GM18507 (cell line): ENCODE measurements around the gene LRRFIP2.
"Not testable (repeated sequence)": the region's sequence is repeated elsewhere in the genome, so short reads cannot be mapped to it uniquely, and the experiment has no call there.

Source experiments
- DNase-seq: peaks from one replicate; pipeline ENCODE4 v3.0.0; 2011; ENCODE audit warnings: low read depth; ENCODE audit not compliant: insufficient read length; ENCODE audit errors: extremely low spot score
- FAIRE-seq: peaks from 2 replicates; lab custom pipeline; 2011; peaks lifted over from hg19 to GRCh38; lab: Jason Lieb, UNC

LRRFIP2 gene

GRCh38 chr3:37087870-37088269 is 86.5 kb downstream of the LRRFIP2 start:
- no peak for FAIRE-seq
- no peak for DNase-seq

DNA sequence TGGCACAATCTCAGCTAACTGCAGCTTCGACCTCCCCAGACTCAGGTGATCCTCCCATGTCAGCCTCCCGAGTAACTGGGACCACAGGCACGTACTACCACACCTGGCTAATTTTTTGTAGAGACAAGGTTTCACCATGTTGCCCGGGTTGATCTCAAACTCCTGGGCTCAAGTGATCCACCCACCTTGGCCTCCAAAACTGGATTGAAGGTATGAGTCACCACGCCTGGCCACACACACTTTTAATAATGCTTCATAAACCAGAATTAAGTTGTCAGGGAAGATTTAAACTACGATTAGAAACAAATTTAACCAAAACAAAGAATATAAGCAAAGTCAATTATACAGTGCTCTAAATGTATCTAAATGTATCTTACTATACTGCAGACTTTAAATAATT is 87.5 kb downstream of the LRRFIP2 start:
- DNase-seq (no peak), FAIRE-seq (no peak)

GRCh38 chr3:37082317-37082716 is 92.1 kb downstream of the LRRFIP2 start:
- FAIRE-seq, result no peak

DNA sequence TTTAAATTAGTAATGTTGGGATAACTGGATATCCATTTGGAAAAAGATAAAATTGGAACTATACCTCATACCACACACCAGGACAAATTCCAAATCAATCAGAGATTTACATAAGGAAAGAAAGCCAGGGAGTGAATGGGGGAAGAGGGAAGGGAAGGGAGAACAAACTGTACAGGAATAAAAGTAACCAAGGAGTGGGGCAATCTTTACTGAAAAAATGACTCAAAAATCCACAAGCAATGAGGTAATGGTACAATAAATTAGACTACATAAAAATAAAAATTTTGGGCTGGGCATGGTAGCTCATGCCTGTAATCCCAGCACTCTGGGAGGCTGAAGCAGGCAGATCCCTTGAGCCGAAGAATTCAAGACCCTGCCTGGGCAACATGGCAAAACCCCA is 98.4 kb downstream of the LRRFIP2 start:
- DNase-seq (no peak), FAIRE-seq (no peak)

More at GRCh38 chr3:37082317-37082716, 92.1 kb downstream of the LRRFIP2 start:
- no peak for DNase-seq

DNA sequence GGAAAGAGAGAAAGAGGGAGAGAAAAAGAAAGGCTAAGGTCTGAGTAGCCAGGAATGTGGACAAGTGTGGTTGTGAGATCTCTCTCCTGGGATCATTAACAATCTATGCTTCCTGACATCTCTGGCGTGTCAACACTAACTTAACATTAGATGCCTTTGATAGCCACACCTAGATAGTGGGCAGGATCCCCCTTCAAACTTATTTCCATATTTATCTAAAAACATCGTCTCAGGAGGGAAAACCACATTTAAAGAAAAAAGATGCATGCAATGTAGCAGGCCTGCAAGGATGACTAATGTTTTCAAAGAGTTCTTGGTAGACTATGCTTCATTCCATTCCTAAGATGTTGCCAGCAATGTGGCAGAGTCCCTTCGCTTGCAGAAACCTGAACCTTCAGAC is 100.2 kb downstream of the LRRFIP2 start:
- DNase-seq (no peak), FAIRE-seq (peak; percentile 15)

GRCh38 chr3:37072892-37073291 is 101.5 kb downstream of the LRRFIP2 start:
- peak; percentile 9 for FAIRE-seq
- DNase-seq, result no peak

DNA sequence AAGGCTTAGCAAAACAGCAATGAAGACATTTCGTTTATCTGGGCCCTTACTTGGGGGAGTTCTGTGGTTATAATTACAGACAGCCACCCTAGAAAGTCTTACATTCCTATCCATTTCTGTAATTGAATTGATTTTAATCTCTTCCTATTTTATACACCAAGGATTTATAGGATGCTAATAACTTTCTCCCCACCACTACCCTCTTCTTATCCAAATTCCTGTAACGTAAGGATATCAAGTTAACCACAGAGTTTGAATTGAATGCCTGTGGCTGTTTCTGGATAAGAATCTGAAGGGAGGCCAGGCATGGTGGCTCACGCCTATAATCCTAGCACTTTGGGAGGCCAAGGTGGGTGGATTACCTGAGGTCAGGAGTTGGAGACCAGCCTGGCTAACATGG is 102.5 kb downstream of the LRRFIP2 start:
- no peak for FAIRE-seq
- no peak for DNase-seq

DNA sequence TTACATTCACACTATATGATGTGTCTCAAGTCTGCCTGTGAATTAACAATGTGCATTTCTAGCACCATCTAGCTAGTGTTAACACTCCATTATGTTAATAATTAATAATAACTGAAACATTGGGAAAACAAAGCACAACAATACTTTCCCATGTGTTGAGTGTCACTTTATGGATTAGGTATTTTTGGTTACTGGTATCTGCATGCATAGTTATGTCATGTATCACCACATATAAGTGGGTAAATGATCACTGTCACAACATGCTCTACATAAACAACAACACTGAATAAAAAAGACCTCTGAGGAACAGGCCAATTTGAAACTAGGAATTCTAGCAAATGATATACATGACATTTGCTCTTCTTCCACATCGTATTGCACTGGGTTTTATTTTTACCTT is 106.4 kb downstream of the LRRFIP2 start:
- FAIRE-seq, result no peak
- no peak for DNase-seq

GRCh38 chr3:37067577-37067976 is 106.8 kb downstream of the LRRFIP2 start:
- DNase-seq (no peak), FAIRE-seq (no peak)

DNA sequence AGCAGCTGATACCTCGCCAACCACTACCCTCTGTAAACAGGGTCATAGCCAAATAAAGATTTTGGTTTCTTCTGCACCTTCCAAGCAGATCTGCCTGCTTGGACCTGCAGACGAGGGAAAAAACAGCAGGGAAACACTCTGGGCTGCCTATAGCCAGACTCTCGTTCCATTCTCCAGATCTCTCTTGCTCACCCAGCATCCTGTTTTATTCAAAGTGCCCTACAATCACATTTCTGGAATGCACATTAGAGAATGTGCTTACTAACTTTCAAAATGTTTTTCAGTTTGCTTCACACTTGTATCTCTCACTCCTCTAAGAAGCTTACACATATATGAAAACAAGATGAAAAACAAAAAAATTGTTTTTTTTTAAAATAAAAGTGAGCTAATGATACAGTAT is 109.6 kb downstream of the LRRFIP2 start:
- no peak for FAIRE-seq
- no peak for DNase-seq

- no peak for FAIRE-seq
- DNase-seq, result no peak
These were observed 116.3 kb downstream of the LRRFIP2 start for GRCh38 chr3:37058117-37058516.

GRCh38 chr3:37056826-37057225 is 117.6 kb downstream of the LRRFIP2 start:
- no peak for FAIRE-seq
- DNase-seq, result no peak

DNA sequence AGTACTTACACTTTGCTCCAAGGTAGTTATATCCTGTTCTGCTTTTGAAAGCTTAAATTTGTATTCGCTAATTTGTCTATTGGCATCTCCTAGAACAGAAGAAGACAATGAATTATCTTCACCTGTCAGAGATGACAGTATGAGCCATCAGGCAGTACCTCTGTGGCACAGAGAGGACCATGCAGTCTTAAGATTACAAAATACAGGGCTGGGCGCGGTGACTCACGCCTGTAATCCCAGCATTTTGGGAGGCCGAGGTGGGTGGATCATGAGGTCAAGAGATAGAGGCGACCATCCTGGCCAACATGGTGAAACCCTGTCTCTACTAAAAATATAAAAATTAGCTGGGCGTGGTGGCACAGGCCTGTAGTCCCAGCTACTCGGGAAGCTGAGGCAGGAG is 119.3 kb downstream of the LRRFIP2 start:
- DNase-seq, result not testable (repeated sequence)

GRCh38 chr3:37054370-37054769 is 120.0 kb downstream of the LRRFIP2 start:
- DNase-seq, result peak; percentile 35

More for the DNA sequence above, 119.3 kb downstream of the LRRFIP2 start:
- FAIRE-seq, result not testable (repeated sequence)

DNA sequence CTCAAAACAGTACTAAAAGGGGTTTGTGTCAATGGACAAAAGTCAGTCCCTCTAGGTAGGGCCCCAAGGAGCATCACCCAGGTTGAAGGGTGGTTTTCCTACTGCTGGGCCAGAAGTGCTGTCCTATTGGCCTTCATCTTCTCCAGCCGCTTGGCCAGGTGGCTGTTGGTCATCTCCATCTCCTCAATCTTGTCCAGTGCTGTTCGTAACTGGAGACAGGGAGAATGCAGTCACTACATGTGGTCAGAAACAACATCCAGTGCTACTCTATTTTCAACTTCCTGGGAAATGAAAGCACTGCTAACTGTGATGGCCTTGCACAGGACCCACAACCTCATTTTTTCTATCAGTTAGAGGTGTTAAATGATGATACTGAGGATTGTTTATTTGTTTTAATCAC is 120.6 kb downstream of the LRRFIP2 start:
- FAIRE-seq, result peak; percentile 18

More at GRCh38 chr3:37054370-37054769, 120.0 kb downstream of the LRRFIP2 start:
- FAIRE-seq, result peak; percentile 65

GRCh38 chr3:37053337-37053736 is 121.0 kb downstream of the LRRFIP2 start:
- no peak for FAIRE-seq

More for the DNA sequence above, 120.6 kb downstream of the LRRFIP2 start:
- DNase-seq, result no peak

GRCh38 chr3:37052860-37053259 is 121.5 kb downstream of the LRRFIP2 start:
- no peak for FAIRE-seq
- no peak for DNase-seq

More at GRCh38 chr3:37053337-37053736, 121.0 kb downstream of the LRRFIP2 start:
- no peak for DNase-seq

DNA sequence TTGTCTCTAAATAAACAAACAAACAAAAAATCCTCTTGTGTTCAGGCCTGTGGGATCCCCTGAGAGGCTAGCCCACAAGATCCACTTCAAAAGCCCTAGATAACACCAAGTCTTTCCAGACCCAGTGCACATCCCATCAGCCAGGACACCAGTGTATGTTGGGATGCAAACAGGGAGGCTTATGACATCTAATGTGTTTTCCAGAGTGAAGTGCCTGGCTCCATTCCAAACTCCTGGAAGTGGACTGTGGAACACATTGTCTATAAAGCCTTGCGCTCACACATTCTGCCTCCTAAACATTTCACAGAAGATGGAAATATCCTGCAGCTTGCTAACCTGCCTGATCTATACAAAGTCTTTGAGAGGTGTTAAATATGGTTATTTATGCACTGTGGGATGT is 124.1 kb downstream of the LRRFIP2 start:
- FAIRE-seq (no peak), DNase-seq (no peak)

DNA sequence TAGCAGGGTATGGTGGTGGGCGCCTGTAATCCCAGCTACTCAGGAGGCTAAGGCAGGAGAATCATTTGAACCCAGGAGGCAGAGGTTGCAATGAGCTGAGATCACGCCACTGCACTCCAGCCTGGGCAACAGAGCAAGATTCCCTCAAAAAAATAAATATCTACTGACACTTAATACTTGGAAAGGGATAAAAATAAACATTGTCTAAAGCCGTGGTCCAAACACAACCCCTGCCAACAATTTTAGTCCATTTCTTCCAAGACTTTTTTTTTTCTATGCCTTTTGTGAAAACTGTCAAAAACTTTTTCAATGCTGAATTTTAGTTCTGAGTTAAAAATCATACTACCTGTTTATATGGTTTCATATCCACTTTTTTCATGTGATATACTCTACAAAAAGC is 131.7 kb downstream of the LRRFIP2 start:
- FAIRE-seq, DNase-seq: not testable (repeated sequence)

DNA sequence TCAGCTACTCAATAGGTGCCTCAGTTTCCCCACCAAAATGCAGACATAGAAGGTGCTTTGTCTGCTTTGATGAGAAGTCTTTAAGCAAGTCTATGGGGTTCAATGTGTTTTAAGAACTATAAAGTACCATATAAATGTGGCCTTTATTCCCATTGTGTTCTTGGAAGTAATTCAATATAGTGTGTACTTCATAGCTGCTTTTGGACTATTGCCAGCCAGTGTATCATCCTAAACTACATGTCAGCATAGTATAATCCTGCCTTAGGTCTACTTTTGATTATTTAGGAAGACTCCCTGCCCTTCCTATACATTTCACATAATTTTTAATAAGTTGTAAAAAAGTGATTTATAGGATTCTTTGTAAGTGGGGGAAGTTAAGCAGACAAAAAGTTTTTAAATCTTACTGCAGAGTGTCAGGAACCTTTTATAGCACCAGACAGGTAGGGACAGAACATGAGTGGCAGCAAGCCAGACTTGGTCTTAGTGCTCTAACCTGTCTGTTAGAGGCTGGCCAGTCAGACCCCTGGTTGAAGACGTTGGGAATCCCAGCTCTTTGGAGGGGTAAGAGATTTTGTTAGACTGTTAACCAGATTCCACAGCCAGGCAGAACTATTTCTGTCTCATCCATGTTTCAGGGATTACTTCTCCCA is 132.7 kb downstream of the LRRFIP2 start:
- DNase-seq (no peak), FAIRE-seq (no peak)

- FAIRE-seq, result no peak
- DNase-seq, result no peak
These were observed 134.2 kb downstream of the LRRFIP2 start for GRCh38 chr3:37040231-37040630.
